Vagina (tissue), 2 donors: ENCODE results near the gene ZNF726. TPM values are rescaled to one million over a fixed set of nuclear protein-coding genes. Genes with fewer than 3 reads are reported as not detected.
"Not testable (repeated sequence)": the region's sequence is repeated elsewhere in the genome, so short reads cannot be mapped to it uniquely, and the experiment has no call there.

Experiments used
- DNase-seq, 2 donors: peaks; one replicate each; pipeline ENCODE4 v3.0.0-alpha.2; 2017; ENCODE audit errors: extremely low spot score in 2 of 2
- H3K27ac ChIP-seq: fragments of 200-600 bp; sonication (generic); one replicate; pipeline ENCODE4 v1.5.1; 2019
- H3K27me3 ChIP-seq: fragments of 200-600 bp; sonication (generic); one replicate; pipeline ENCODE4 v1.5.1; 2019
- H3K36me3 ChIP-seq, 2 donors: fragments of 200-600 bp; sonication (generic); one replicate each; pipeline ENCODE4 v1.5.1; 2017 to 2019
- H3K4me1 ChIP-seq: fragments of 200-600 bp; sonication (generic); one replicate; pipeline ENCODE4 v1.5.1; 2019
- H3K4me3 ChIP-seq, 2 donors: fragments of 200-600 bp; sonication (generic); 1 replicate in 1 of 2; 2 replicates in 1 of 2; pipeline ENCODE4 v1.5.1; 2016 to 2019
- H3K9me3 ChIP-seq: fragments of 200-600 bp; sonication (generic); one replicate; pipeline ENCODE4 v1.5.1; 2019
- POLR2A ChIP-seq, 2 donors: fragments of 450-650 bp; IDR thresholded peaks; one replicate each; pipeline ENCODE4 v1.6.1; 2017; ENCODE audit warnings: antibody characterized with exemption in 2 of 2, mild to moderate bottlenecking in 2 of 2, moderate library complexity in 2 of 2
- POLR2AphosphoS5 ChIP-seq, 2 donors: sonication (generic); formaldehyde crosslinking; IDR thresholded peaks; one replicate each; pipeline ENCODE4 v1.9.0; 2017; ENCODE audit warnings: antibody characterized with exemption in 2 of 2, mild to moderate bottlenecking in 2 of 2, low read depth in 1 of 2; ENCODE audit not compliant: insufficient read depth in 1 of 2
- intact Hi-C: fragments of 100-400 bp; cut with DNase I; formaldehyde crosslinking; loops from one replicate; pipeline ENCODE4 v1.15.1; 2023
- total RNA-seq: library from RNA; depleted of rRNA; stranded (reverse); fragments of >200 nt; gene quantifications from one replicate; pipeline ENCODE4 v1.2.3, GENCODE V29; 2016
- TF ChIP-seq, protein P1 (sequence below), 3 experiments: fragments of 450-650 bp in 2 of 3; fragments of 200-600 bp in 1 of 3; sonication (generic) in 1 of 3; IDR thresholded peaks; one replicate each; pipeline ENCODE4 v1.5.1; 2017 to 2019; ENCODE audit warnings: antibody characterized with exemption in 3 of 3, mild to moderate bottlenecking in 2 of 3, moderate library complexity in 2 of 3

Gene ZNF726
- total RNA-seq, 1 donor from 2014 or later: 2.5 TPM

DNA sequence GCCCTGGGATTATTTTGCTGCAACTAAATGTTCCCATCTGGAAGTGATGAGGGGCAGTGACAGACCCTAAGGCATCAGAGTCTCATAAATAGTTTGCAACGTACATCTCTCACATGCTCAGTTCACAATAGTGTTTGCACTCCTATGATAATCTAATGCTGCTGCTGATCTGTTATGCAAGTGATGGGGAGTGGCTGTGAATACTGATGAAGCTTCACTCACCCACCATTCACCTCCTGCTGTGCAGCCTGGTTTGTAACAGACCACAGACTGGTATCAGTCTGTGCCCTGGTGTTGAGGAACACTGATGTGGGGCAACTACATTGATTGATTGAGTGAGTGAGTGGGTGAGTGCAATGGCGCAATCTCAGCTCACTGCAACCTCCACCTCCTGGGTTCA lies 54.9 kb downstream of the ZNF726 start:
- Histone ChIP-seq H3K4me1 (peaks cover 11% of the 10 kb centered on the region), H3K27ac (no peak overlapping the region), H3K36me3 (no peaks in the 10 kb centered on the region), H3K27me3 (no peaks in the 10 kb centered on the region), H3K9me3 (no peaks in the 10 kb centered on the region), H3K4me3 (no peak overlapping the region)
- TF ChIP-seq POLR2A (IDR thresholded peaks at IDR 0.05) (no peak), POLR2AphosphoS5 (IDR thresholded peaks at IDR 0.05; ENCODE audit: insufficient read depth in 1 of 2, low read depth in 1 of 2) (no peak)
- TF ChIP-seq, protein P1, sequence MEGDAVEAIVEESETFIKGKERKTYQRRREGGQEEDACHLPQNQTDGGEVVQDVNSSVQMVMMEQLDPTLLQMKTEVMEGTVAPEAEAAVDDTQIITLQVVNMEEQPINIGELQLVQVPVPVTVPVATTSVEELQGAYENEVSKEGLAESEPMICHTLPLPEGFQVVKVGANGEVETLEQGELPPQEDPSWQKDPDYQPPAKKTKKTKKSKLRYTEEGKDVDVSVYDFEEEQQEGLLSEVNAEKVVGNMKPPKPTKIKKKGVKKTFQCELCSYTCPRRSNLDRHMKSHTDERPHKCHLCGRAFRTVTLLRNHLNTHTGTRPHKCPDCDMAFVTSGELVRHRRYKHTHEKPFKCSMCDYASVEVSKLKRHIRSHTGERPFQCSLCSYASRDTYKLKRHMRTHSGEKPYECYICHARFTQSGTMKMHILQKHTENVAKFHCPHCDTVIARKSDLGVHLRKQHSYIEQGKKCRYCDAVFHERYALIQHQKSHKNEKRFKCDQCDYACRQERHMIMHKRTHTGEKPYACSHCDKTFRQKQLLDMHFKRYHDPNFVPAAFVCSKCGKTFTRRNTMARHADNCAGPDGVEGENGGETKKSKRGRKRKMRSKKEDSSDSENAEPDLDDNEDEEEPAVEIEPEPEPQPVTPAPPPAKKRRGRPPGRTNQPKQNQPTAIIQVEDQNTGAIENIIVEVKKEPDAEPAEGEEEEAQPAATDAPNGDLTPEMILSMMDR (IDR thresholded peaks at IDR 0.05): no peak
- intact Hi-C loops: no loop called here
- peak in 1 of 2 donors; percentile 34 for DNase-seq

DNA sequence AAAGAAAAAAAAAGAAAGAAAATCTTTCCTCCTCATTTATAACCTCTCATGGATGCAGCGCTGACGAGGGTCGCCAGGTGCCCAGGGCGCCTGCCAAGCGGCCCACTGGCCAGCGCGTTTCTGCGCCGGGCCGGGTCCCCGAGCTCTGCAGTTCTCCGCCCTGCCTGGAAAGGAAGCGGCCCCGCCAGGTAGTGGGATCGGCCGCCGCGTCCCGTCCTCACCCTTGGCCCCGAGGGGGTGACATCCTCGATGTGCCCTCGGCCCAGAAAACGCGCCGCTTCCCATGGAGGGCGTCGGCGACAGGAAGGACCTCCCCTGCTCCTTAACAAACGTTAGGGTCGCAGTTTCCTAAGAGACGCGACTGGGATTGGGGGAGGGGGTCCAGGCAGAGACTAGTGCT lies 56.9 kb downstream of the ZNF726 start:
- Histone ChIP-seq H3K9me3 (no peaks in the 10 kb centered on the region), H3K36me3 (no peaks in the 10 kb centered on the region), H3K27ac (no peak overlapping the region), H3K4me1 (peaks cover 11% of the 10 kb centered on the region), H3K4me3 (peak overlapping the region; percentile 28 to 38), H3K27me3 (no peaks in the 10 kb centered on the region)
- intact Hi-C loops: no loop called here
- DNase-seq: no peak
- TF ChIP-seq, protein P1 (IDR thresholded peaks at IDR 0.05): no peak
- no peak for TF ChIP-seq POLR2A (IDR thresholded peaks at IDR 0.05)
- no peak for TF ChIP-seq POLR2AphosphoS5 (IDR thresholded peaks at IDR 0.05; ENCODE audit: insufficient read depth in 1 of 2, low read depth in 1 of 2)

DNA sequence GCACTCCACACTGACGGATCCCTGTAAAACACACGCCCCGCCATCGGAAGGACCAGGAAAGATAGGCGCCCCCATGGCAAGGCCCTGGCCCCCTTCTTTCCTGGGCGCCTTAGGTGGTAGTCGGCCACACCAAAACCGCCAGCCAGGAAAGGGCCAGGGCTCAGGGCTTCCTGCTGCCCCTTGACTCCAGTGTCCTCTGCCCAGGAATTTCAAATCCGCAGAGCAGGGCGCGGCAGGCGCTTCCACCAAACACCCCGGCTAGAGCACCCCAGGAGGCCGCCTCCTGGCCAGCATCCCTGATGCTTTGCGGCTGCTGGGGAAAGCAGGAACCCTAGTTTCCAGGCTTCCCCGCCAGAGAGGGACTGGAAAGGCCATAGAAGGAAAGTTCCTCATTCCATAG lies 57.5 kb downstream of the ZNF726 start:
- DNase-seq: no peak
- Histone ChIP-seq H3K36me3 (no peaks in the 10 kb centered on the region), H3K9me3 (no peaks in the 10 kb centered on the region), H3K4me1 (peaks cover 11% of the 10 kb centered on the region), H3K4me3 (peak overlapping the region; percentile 28 to 38), H3K27ac (no peak overlapping the region), H3K27me3 (no peaks in the 10 kb centered on the region)
- intact Hi-C loops: no loop called here
- TF ChIP-seq POLR2AphosphoS5 (IDR thresholded peaks at IDR 0.05; ENCODE audit: insufficient read depth in 1 of 2, low read depth in 1 of 2): no peak
- TF ChIP-seq, protein P1 (IDR thresholded peaks at IDR 0.05): no peak
- TF ChIP-seq POLR2A (IDR thresholded peaks at IDR 0.05): no peak

DNA sequence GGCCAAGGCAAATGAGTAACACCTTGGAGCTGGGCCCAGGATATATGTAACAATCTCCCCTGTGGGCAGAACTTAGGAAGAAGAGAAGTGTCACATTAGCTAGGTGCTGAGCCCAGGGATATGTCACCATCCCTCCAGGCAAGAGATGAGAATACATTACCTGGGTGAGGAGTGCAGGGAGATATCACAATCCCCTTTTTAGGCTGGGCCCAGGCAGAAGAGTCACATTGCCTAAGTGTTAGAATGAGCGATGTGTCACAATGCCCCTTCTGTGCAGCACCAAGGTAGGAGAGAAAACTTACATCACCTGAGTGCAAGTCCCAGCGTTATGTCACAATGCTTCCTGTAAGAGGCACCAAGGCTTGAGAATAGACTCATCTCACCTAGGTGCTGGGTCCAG lies 60.3 kb downstream of the ZNF726 start:
- intact Hi-C loops: no loop called here
- Histone ChIP-seq H3K9me3 (no peaks in the 10 kb centered on the region), H3K27me3 (no peaks in the 10 kb centered on the region), H3K4me1 (peaks cover 11% of the 10 kb centered on the region), H3K4me3 (no peak overlapping the region), H3K27ac (no peak overlapping the region), H3K36me3 (no peaks in the 10 kb centered on the region)
- TF ChIP-seq, protein P1 (IDR thresholded peaks at IDR 0.05): no peak
- TF ChIP-seq POLR2AphosphoS5 (IDR thresholded peaks at IDR 0.05; ENCODE audit: insufficient read depth in 1 of 2, low read depth in 1 of 2) (no peak), POLR2A (IDR thresholded peaks at IDR 0.05) (no peak)
- no peak for DNase-seq

DNA sequence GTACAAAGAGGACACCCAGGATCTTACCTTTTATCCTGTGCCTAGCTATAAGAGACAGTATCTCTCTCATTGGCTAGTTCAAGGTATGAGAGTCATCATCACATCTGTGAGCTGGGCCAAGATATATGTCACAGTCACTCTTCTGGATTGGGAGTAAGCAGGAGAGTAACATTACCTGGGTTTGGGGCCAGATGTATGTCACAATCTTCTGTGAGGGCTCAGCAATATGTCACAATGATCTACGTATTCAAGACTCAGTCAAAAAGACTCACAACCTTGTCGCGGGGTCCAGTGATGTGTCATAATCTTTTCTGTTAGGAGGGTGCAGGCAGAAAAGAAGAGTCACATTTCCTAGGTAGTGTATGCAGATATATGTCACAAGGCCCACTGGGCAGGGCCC lies 61.9 kb downstream of the ZNF726 start:
- H3K36me3 ChIP-seq, H3K4me1 ChIP-seq, H3K4me3 ChIP-seq, H3K27me3 ChIP-seq, DNase-seq, intact Hi-C loops, H3K9me3 ChIP-seq, H3K27ac ChIP-seq: not testable (repeated sequence)

DNA sequence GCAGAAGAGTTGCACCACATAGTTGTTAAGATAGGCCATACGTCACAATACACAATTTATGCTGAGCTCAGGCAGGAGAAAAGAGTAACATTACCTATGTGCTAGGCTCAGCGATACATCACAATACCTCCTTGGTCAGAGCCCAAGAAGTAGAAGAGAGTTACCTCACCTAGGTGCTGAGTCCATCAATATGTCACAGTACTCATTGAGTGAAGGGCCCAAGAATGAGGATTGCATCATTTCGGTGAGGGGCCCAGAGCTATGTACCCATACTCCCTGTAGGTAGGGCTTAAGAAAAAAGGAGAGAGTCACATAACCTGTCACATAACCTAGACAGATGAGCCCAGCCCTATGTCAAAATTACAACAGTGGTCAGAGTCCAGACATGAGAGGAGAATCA lies 62.6 kb downstream of the ZNF726 start:
- H3K4me1 ChIP-seq, H3K27ac ChIP-seq, H3K4me3 ChIP-seq, DNase-seq, H3K9me3 ChIP-seq, H3K27me3 ChIP-seq, intact Hi-C loops, H3K36me3 ChIP-seq: not testable (repeated sequence)
